Measurements from ENCODE around the gene PPM1G. TPM values are rescaled to one million over a fixed set of nuclear protein-coding genes. Genes with fewer than 3 reads are reported as not detected.

The PPM1G gene
- total and polyA plus RNA-seq, 4 donors, result 45.9 to 76.2 (median 61.7) TPM

DNA sequence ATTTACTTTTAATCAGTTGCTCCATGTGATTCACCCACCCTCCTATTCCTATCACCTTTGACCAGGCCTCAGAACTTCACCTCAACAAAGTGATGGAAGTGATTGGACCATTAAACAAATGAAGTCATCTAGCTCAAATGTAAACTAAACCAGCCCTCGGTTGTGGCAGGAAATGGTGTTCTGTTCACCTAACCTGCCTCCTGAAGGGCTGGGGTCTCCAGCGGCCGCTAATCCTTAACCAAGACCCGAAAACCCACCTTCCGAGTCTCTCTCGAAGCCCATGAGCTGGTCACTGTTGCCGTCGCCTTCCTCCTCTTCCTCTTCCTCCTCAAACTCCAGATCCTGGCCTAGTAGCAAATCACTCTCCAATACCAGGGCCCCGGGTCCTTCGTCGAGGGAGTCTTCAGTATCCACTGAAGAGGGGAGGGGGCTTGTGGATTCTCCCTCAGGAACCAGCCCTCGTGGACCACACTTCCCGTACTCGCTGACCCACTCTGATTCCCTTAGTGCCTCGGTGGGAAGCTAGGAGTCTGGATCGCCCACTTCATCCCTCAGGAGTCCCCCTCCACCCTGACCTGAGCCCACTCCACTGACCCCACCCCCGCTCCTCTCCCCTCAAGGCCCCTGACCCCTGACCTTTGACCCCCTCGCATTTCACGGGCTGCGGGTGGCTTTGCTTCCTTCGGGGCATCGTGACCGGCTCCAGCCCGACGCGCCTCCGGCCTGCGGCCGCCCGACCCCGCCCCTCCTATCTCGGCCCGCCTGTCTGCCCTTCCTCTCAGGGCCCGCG lies 29.4 kb downstream of the PPM1G start:
- WGBS, 2 donors, result 1% methylated on average over 35 of the region's 35 CpGs
- peaks cover 4 to 19% (median 5%) of the 10 kb centered on the region in 5 donors for H3K4me1 ChIP-seq (ENCODE audit: control insufficient read depth in 5 of 5, insufficient read depth in 5 of 5, low read length in 5 of 5)
- H3K9me3 ChIP-seq (ENCODE audit: control insufficient read depth in 4 of 4, insufficient read depth in 3 of 4, low read length in 3 of 4), result no peaks in the 10 kb centered on the region
- TF ChIP-seq, protein P1, sequence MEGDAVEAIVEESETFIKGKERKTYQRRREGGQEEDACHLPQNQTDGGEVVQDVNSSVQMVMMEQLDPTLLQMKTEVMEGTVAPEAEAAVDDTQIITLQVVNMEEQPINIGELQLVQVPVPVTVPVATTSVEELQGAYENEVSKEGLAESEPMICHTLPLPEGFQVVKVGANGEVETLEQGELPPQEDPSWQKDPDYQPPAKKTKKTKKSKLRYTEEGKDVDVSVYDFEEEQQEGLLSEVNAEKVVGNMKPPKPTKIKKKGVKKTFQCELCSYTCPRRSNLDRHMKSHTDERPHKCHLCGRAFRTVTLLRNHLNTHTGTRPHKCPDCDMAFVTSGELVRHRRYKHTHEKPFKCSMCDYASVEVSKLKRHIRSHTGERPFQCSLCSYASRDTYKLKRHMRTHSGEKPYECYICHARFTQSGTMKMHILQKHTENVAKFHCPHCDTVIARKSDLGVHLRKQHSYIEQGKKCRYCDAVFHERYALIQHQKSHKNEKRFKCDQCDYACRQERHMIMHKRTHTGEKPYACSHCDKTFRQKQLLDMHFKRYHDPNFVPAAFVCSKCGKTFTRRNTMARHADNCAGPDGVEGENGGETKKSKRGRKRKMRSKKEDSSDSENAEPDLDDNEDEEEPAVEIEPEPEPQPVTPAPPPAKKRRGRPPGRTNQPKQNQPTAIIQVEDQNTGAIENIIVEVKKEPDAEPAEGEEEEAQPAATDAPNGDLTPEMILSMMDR (IDR thresholded peaks at IDR 0.05; ENCODE audit: control extremely low read depth, extremely low read depth), result no peak
- peak overlapping the region; percentile 62 for H3K4me3 ChIP-seq
- no peaks in the 10 kb centered on the region for H3K27me3 ChIP-seq (ENCODE audit: control insufficient read depth in 3 of 3, insufficient read depth in 3 of 3, low read length in 2 of 3)
- H3K36me3 ChIP-seq (ENCODE audit: control insufficient read depth in 4 of 4, insufficient read depth in 4 of 4, low read length in 4 of 4), result peaks cover 19 to 58% (median 39%) of the 10 kb centered on the region in 4 donors
- H3K9ac ChIP-seq (ENCODE audit: insufficient read depth in 1 of 2, low read length in 2 of 2), result peak overlapping the region; percentile 91 to 96
- peak overlapping the region; percentile 88 to 93 for H3K27ac ChIP-seq (ENCODE audit: low read depth in 1 of 2, low read length in 1 of 2)
- peak; percentile 30 to 59 (median 45) for DNase-seq
- ATAC-seq (ENCODE audit: insufficient read depth, low FRiP score), result no peak

- Histone ChIP-seq H3K9ac (ENCODE audit: insufficient read depth in 1 of 2, low read length in 2 of 2) (peak overlapping the region; percentile 91 to 96), H3K9me3 (ENCODE audit: control insufficient read depth in 4 of 4, insufficient read depth in 3 of 4, low read length in 3 of 4) (no peaks in the 10 kb centered on the region), H3K27ac (ENCODE audit: low read depth in 1 of 2, low read length in 1 of 2) (peak overlapping the region in 1 of 2 donors; percentile 93), H3K36me3 (ENCODE audit: control insufficient read depth in 4 of 4, insufficient read depth in 4 of 4, low read length in 4 of 4) (peaks cover 21 to 58% (median 41%) of the 10 kb centered on the region in 4 donors), H3K4me3 (peak overlapping the region; percentile 62), H3K27me3 (ENCODE audit: control insufficient read depth in 3 of 3, insufficient read depth in 3 of 3, low read length in 2 of 3) (no peaks in the 10 kb centered on the region), H3K4me1 (ENCODE audit: control insufficient read depth in 5 of 5, insufficient read depth in 5 of 5, low read length in 5 of 5) (peaks cover 4 to 19% (median 5%) of the 10 kb centered on the region in 5 donors)
- WGBS, 2 donors, result 85 to 88% methylated on average over 2 of the region's 2 CpGs
- ATAC-seq (ENCODE audit: insufficient read depth, low FRiP score), result no peak
- DNase-seq, result no peak
- TF ChIP-seq, protein P1 (IDR thresholded peaks at IDR 0.05; ENCODE audit: control extremely low read depth, extremely low read depth), result no peak
These were observed 30.0 kb downstream of the PPM1G start for GRCh38 chr2:27379383-27379835.

DNA sequence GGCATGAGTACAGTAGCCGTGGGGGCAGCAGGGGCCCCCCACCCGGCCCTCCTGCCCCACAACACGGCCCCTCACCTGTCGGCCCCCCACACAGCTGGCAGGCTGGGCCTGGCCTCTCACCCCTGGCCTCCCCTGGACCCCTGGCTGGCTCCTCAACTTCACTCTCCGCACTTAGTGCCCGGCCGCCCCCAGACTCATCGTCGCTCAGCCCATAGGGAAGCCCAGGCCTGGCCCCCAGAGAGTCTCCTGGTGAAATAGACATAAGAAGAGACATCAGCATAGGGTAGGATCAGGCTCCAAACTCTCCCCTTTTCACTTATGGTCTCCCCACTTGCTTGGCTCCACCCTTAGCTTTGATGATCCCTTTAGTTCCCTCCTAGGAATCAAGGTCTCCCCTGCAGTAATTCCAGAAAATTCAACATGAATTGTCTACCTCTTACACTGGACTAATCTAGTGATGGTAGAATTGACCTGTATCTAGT lies 30.5 kb downstream of the PPM1G start:
- TF ChIP-seq, protein P1 (IDR thresholded peaks at IDR 0.05; ENCODE audit: control extremely low read depth, extremely low read depth), result no peak
- no peaks in the 10 kb centered on the region for H3K27me3 ChIP-seq (ENCODE audit: control insufficient read depth in 3 of 3, insufficient read depth in 3 of 3, low read length in 2 of 3)
- ATAC-seq (ENCODE audit: insufficient read depth, low FRiP score) (no peak), DNase-seq (no peak)
- H3K9me3 ChIP-seq (ENCODE audit: control insufficient read depth in 4 of 4, insufficient read depth in 3 of 4, low read length in 3 of 4), result no peaks in the 10 kb centered on the region
- H3K4me3 ChIP-seq, result no peak overlapping the region
- H3K27ac ChIP-seq (ENCODE audit: low read depth in 1 of 2, low read length in 1 of 2), result no peak overlapping the region
- peaks cover 21 to 58% (median 39%) of the 10 kb centered on the region in 4 donors for H3K36me3 ChIP-seq (ENCODE audit: control insufficient read depth in 4 of 4, insufficient read depth in 4 of 4, low read length in 4 of 4)
- H3K9ac ChIP-seq (ENCODE audit: insufficient read depth in 1 of 2, low read length in 2 of 2), result no peak overlapping the region
- peaks cover 4 to 19% (median 5%) of the 10 kb centered on the region in 5 donors for H3K4me1 ChIP-seq (ENCODE audit: control insufficient read depth in 5 of 5, insufficient read depth in 5 of 5, low read length in 5 of 5)
- 87 to 91% methylated on average over 7 to 9 of the region's 9 CpGs for WGBS, 2 donors
